Parathyroid adenoma (tissue), 2 donors: ENCODE data around the gene RBMS1.
"Not testable (repeated sequence)": the region's sequence is repeated elsewhere in the genome, so short reads cannot be mapped to it uniquely, and the experiment has no call there.

ENCODE experiments used
- H2AFZ ChIP-seq: fragments of 300-600 bp; sonication (generic); one replicate; pipeline ENCODE4 v1.7.0; 2017; ENCODE audit warnings: antibody characterized with exemption, mild to moderate bottlenecking
- H3K27ac ChIP-seq: fragments of 300-600 bp; sonication (generic); one replicate; pipeline ENCODE4 v1.7.0; 2017
- H3K27me3 ChIP-seq: fragments of 300-600 bp; sonication (generic); one replicate; pipeline ENCODE4 v1.7.0; 2017; ENCODE audit warnings: low read length; ENCODE audit not compliant: control insufficient read depth, insufficient read depth
- H3K36me3 ChIP-seq: fragments of 300-600 bp; sonication (generic); one replicate; pipeline ENCODE4 v1.7.0; 2017; ENCODE audit warnings: low read length; ENCODE audit not compliant: control insufficient read depth, insufficient read depth
- H3K4me1 ChIP-seq: fragments of 300-600 bp; sonication (generic); one replicate; pipeline ENCODE4 v1.7.0; 2017; ENCODE audit warnings: control low read depth
- H3K4me2 ChIP-seq: fragments of 300-600 bp; sonication (generic); one replicate; pipeline ENCODE4 v1.7.0; 2017; ENCODE audit warnings: low read length
- H3K4me3 ChIP-seq: fragments of 300-600 bp; sonication (generic); one replicate; pipeline ENCODE4 v1.7.0; 2017; ENCODE audit warnings: low read depth, low read length
- H3K79me2 ChIP-seq: fragments of 300-600 bp; sonication (generic); one replicate; pipeline ENCODE4 v1.7.0; 2017; ENCODE audit warnings: control low read depth
- H3K9ac ChIP-seq: fragments of 300-600 bp; sonication (generic); one replicate; pipeline ENCODE4 v1.7.0; 2017; ENCODE audit warnings: mild to moderate bottlenecking
- H3K9me3 ChIP-seq: fragments of 300-600 bp; sonication (generic); one replicate; pipeline ENCODE4 v1.7.0; 2017; ENCODE audit warnings: low read length; ENCODE audit not compliant: control insufficient read depth
- TF ChIP-seq, protein P1 (sequence below): fragments of 300-600 bp; sonication (generic); IDR thresholded peaks from one replicate; pipeline ENCODE4 v1.7.0; 2017; ENCODE audit warnings: antibody characterized with exemption, mild to moderate bottlenecking
- donor health status: primary hyperparathyroidism.

The RBMS1 gene

DNA sequence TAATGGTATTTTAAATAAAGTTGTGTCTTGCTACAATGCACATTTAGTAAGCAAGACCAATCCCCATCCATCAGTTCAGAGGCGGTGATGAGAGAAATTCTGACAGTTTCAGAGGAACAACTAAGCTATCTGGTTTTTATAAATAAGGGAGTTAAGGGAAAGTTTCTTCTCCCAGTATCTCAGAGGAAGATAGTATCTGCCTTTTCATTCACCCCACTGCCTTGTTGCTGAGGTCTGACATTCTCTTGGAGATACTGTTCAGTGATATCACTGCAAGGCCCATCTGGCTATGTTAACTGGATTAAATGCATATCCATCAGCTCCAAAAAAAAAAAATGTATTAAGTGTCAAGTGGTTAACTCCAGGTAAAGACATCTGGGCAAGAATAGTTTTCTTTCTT, 47.9 kb downstream of the RBMS1 start:
- H3K4me3 ChIP-seq = peak overlapping the region; percentile 15
- no peak overlapping the region for H3K9ac ChIP-seq
- peak overlapping the region; percentile 29 for H3K4me2 ChIP-seq
- H3K27me3 ChIP-seq = no peaks in the 10 kb centered on the region
- no peaks in the 10 kb centered on the region for H3K9me3 ChIP-seq
- no peak overlapping the region for H2AFZ ChIP-seq
- no peaks in the 10 kb centered on the region for H3K36me3 ChIP-seq
- H3K4me1 ChIP-seq = peaks cover 19% of the 10 kb centered on the region
- peak overlapping the region; percentile 58 for H3K27ac ChIP-seq
- H3K79me2 ChIP-seq = peaks cover 26% of the 10 kb centered on the region
- TF ChIP-seq, protein P1, sequence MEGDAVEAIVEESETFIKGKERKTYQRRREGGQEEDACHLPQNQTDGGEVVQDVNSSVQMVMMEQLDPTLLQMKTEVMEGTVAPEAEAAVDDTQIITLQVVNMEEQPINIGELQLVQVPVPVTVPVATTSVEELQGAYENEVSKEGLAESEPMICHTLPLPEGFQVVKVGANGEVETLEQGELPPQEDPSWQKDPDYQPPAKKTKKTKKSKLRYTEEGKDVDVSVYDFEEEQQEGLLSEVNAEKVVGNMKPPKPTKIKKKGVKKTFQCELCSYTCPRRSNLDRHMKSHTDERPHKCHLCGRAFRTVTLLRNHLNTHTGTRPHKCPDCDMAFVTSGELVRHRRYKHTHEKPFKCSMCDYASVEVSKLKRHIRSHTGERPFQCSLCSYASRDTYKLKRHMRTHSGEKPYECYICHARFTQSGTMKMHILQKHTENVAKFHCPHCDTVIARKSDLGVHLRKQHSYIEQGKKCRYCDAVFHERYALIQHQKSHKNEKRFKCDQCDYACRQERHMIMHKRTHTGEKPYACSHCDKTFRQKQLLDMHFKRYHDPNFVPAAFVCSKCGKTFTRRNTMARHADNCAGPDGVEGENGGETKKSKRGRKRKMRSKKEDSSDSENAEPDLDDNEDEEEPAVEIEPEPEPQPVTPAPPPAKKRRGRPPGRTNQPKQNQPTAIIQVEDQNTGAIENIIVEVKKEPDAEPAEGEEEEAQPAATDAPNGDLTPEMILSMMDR = no peak

DNA sequence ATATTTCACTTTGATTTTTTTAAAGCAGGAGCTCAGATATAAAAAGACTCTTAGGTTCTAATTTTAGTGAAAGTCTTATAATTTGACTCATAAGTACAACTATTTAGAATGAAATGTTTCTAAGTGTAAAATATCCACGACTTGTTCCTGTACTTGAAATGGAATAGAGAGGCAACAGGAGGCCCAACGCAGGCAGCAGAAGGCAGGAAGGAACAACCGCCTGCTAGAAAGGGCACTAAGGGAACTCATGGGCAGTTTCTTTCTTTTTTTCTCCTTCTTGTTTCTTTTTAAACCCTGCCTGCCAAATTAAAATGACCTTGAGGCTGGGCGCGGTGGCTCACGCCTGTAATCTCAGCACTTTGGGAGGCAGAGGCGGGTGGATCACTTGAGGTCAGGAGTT, 51.0 kb downstream of the RBMS1 start:
- Histone ChIP-seq H3K36me3 (no peaks in the 10 kb centered on the region), H3K79me2 (peaks cover 31% of the 10 kb centered on the region), H3K27me3 (no peaks in the 10 kb centered on the region), H3K4me3 (no peak overlapping the region), H3K4me1 (peaks cover 17% of the 10 kb centered on the region), H2AFZ (no peak overlapping the region), H3K9ac (no peak overlapping the region), H3K27ac (no peak overlapping the region), H3K9me3 (no peaks in the 10 kb centered on the region), H3K4me2 (no peak overlapping the region)
- TF ChIP-seq, protein P1 = no peak

DNA sequence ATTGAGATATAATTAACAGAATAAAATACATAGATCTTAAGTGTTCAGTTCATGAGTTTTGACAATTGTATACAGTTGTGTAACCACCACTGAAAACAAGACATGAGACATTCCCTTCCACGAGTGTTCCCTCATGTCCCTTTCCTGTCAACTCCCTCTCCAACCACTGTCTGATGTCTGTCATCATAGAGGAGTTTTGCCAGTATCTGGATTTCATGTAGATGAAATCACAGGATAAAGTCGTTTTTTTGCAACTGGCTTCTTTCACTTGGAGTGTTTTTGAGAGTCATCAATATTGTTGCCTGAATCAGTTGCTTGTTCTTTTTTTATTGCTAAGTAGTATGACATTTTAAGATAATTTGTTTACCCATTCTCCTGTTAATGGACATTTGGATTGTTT, 52.7 kb downstream of the RBMS1 start:
- no peak overlapping the region for H3K4me2 ChIP-seq
- H3K9ac ChIP-seq = no peak overlapping the region
- TF ChIP-seq, protein P1 = no peak
- H3K4me1 ChIP-seq = peaks cover 6% of the 10 kb centered on the region
- no peaks in the 10 kb centered on the region for H3K9me3 ChIP-seq
- peaks cover 42% of the 10 kb centered on the region for H3K79me2 ChIP-seq
- no peaks in the 10 kb centered on the region for H3K36me3 ChIP-seq
- no peak overlapping the region for H3K4me3 ChIP-seq
- H3K27ac ChIP-seq = no peak overlapping the region
- H2AFZ ChIP-seq = no peak overlapping the region
- no peaks in the 10 kb centered on the region for H3K27me3 ChIP-seq

DNA sequence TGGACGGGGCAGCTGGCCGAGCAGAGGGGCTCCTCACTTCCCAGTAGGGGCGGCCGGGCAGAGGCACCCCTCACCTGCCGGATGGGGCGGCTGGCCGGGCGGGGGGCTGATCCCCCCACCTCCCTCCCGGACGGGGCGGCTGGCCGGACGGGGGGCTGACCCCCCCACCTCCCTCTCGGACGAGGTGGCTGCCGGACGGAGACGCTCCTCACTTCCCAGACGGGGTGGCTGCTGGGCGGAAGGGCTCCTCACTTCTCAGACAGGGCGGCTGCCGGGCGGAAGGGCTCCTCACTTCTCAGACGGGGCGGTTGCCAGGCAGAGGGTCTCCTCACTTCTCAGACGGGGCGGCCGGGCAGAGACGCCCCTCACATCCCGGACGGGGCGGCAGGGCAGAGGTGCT, 54.6 kb downstream of the RBMS1 start:
- not testable (repeated sequence) for H3K36me3 ChIP-seq, H3K4me3 ChIP-seq, H2AFZ ChIP-seq, H3K4me2 ChIP-seq, H3K9ac ChIP-seq, H3K27ac ChIP-seq, H3K27me3 ChIP-seq, H3K9me3 ChIP-seq
- H3K79me2 ChIP-seq = peaks cover 53% of the 10 kb centered on the region
- peaks cover 12% of the 10 kb centered on the region for H3K4me1 ChIP-seq

DNA sequence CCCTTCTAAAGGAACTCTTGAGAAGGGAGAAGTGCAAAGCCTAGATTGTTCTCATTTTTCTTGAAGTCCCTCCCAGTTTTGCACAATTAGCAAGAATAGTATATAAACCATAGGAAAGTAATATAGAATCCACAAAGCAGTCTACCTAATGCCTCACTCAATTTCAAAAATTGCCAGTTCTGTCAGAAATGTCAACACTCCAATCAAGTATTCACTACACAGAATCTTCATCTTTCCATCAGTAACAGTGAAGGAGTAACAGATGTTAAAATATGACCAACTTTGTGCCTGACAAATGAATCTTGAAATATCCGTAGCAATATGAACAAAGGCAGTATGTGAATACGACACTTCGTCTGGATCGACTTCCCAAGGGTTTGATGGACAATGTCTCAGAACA, 56.3 kb downstream of the RBMS1 start:
- Histone ChIP-seq H3K79me2 (peaks cover 59% of the 10 kb centered on the region), H3K9ac (no peak overlapping the region), H3K27ac (no peak overlapping the region), H3K4me1 (peaks cover 20% of the 10 kb centered on the region), H3K4me2 (no peak overlapping the region), H2AFZ (no peak overlapping the region), H3K9me3 (no peaks in the 10 kb centered on the region), H3K4me3 (no peak overlapping the region), H3K36me3 (no peaks in the 10 kb centered on the region), H3K27me3 (no peaks in the 10 kb centered on the region)
- TF ChIP-seq, protein P1 = no peak
